OCI-LY7 (cell line): ENCODE data around the gene OMA1. TPM values are rescaled to one million over a fixed set of nuclear protein-coding genes. Genes with fewer than 3 reads are reported as not detected.

Experiments
- BruUV-seq: library from RNA; stranded (reverse); fragments of 400-500 nt; replicated peaks from 2 replicates; lab custom pipeline; 2021; lab: Mats Ljungman, UMichigan
- CTCF ChIA-PET: fragments of 300-600 bp; sonication (Branson Sonifier 250); formaldehyde crosslinking; loops from one replicate; lab custom pipeline; 2022; ENCODE audit warnings: antibody characterized with exemption; ENCODE audit not compliant: unreplicated experiment; lab: Charles Lee
- POLR2A ChIA-PET: fragments of 300-600 bp; sonication (Branson Sonifier 250); formaldehyde crosslinking; loops from one replicate; lab custom pipeline; 2022; ENCODE audit warnings: antibody characterized with exemption; lab: Charles Lee
- DNase-seq: peaks from one replicate; pipeline ENCODE4 v3.0.0-alpha.2; 2015; ENCODE audit warnings: low spot score
- H2AFZ ChIP-seq: fragments of 200-600 bp; sonication (generic), shearing (Covaris generic); 2 replicates; pipeline ENCODE4 v1.6.1; 2014; ENCODE audit warnings: mild to moderate bottlenecking, antibody characterized with exemption, low read length, moderate library complexity
- H3K27ac ChIP-seq: fragments of 200-600 bp; sonication (generic); 2 replicates; pipeline ENCODE4 v1.5.1; 2014; ENCODE audit warnings: mixed run types, low read depth, mild to moderate bottlenecking, moderate library complexity, low read length, inconsistent platforms; ENCODE audit not compliant: poor library complexity, severe bottlenecking
- H3K36me3 ChIP-seq: fragments of 200-600 bp; sonication (generic); 2 replicates; pipeline ENCODE4 v1.6.1; 2014; ENCODE audit warnings: mild to moderate bottlenecking, antibody characterized with exemption, low read length, moderate library complexity, mixed read lengths; ENCODE audit not compliant: insufficient read depth
- H3K4me1 ChIP-seq: fragments of 200-600 bp; sonication (generic); 2 replicates; pipeline ENCODE4 v1.5.1; 2014; ENCODE audit warnings: mild to moderate bottlenecking, low read length; ENCODE audit not compliant: insufficient read depth, poor library complexity, severe bottlenecking
- H3K4me2 ChIP-seq: fragments of 200-600 bp; sonication (generic); 2 replicates; pipeline ENCODE4 v1.6.1; 2014; ENCODE audit warnings: mild to moderate bottlenecking, low read length
- H3K4me3 ChIP-seq: fragments of 200-600 bp; sonication (generic); 2 replicates; pipeline ENCODE4 v1.5.1; 2014; ENCODE audit warnings: mild to moderate bottlenecking, low read depth, low read length; ENCODE audit not compliant: poor library complexity, severe bottlenecking
- H3K79me2 ChIP-seq: fragments of 200-600 bp; sonication (generic); 2 replicates; pipeline ENCODE4 v1.6.1; 2016; ENCODE audit warnings: low read depth, mild to moderate bottlenecking, low read length, moderate library complexity, mixed read lengths; ENCODE audit not compliant: insufficient read depth
- H3K9me2 ChIP-seq: fragments of 200-600 bp; sonication (generic); 2 replicates; pipeline ENCODE4 v1.6.1; 2016; ENCODE audit warnings: mild to moderate bottlenecking, low read length, mixed read lengths; ENCODE audit not compliant: insufficient read depth
- H3K9me3 ChIP-seq: fragments of 200-600 bp; sonication (generic); 2 replicates; pipeline ENCODE4 v1.6.1; 2014; ENCODE audit warnings: mild to moderate bottlenecking, mixed run types, low read length, mixed read lengths
- H4K20me1 ChIP-seq: fragments of 200-600 bp; sonication (generic); 2 replicates; pipeline ENCODE4 v1.6.1; 2014; ENCODE audit warnings: mild to moderate bottlenecking, antibody characterized with exemption, low read length, moderate library complexity, mixed read lengths; ENCODE audit not compliant: insufficient read depth
- EZH2phosphoT487 ChIP-seq: fragments of 200-600 bp; sonication (generic); IDR thresholded peaks from 2 replicates; pipeline ENCODE4 v1.6.1; 2018; ENCODE audit warnings: low read depth, borderline replicate concordance, mild to moderate bottlenecking, mixed run types, antibody characterized with exemption, low read length, moderate library complexity, mixed read lengths
- intact Hi-C: fragments of 100-400 bp; cut with micrococcal nuclease; formaldehyde crosslinking; loops from one replicate; pipeline ENCODE4 v1.10.0; 2022; ENCODE audit not compliant: unreplicated experiment
- total RNA-seq, 2 experiments: library from RNA; depleted of rRNA in 1 of 2; stranded (reverse); fragments of >200 nt in 1 of 2; shearing (Covaris generic) in 1 of 2; gene quantifications; 2 replicates each; pipeline ENCODE4 v1.2.3, GENCODE V29; 2014 to 2022
- TF ChIP-seq, protein P1 (sequence below): fragments of 200-600 bp; sonication (generic); conservative IDR thresholded peaks from 2 replicates; pipeline ENCODE4 v1.5.1; 2014; ENCODE audit warnings: mild to moderate bottlenecking, antibody characterized with exemption, low read length, moderate library complexity, mixed read lengths

The OMA1 gene
- total RNA-seq, 2 experiments from 2014 or later: 35.9 to 38.5 TPM

DNA sequence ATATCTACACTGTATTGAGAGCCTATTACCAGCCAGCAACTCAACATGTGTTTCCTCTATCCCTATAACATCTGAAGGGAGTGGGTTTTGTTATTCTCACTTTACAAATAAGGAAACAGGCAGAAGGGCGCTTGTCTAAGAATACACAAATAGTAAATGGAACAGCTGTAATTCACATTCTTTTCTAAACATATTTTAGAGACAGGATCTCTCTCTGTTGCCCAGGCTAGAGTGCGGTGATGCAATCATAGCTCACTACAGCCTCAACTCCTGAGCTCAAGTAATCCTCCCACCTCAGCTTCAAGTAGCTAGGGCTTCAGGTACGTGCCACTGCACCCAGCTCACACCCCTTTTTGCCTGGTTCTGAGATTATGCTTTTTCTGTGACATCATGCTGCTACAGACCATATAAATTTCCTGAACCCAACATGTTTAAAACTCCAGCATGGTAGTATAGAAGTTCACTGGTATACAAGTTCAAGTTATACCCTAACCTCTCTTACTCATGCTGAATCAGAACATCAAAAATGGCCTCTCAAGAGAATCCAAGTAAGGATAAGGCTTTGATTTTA lies 39.1 kb upstream of the OMA1 start:
- no peak overlapping the region for H2AFZ ChIP-seq
- no peaks in the 10 kb centered on the region for H3K9me2 ChIP-seq
- H3K4me1 ChIP-seq: no peaks in the 10 kb centered on the region
- no peaks in the 10 kb centered on the region for H3K79me2 ChIP-seq
- no peaks in the 10 kb centered on the region for H3K36me3 ChIP-seq
- no peaks in the 10 kb centered on the region for H4K20me1 ChIP-seq
- no peak for DNase-seq
- TF ChIP-seq, protein P1, sequence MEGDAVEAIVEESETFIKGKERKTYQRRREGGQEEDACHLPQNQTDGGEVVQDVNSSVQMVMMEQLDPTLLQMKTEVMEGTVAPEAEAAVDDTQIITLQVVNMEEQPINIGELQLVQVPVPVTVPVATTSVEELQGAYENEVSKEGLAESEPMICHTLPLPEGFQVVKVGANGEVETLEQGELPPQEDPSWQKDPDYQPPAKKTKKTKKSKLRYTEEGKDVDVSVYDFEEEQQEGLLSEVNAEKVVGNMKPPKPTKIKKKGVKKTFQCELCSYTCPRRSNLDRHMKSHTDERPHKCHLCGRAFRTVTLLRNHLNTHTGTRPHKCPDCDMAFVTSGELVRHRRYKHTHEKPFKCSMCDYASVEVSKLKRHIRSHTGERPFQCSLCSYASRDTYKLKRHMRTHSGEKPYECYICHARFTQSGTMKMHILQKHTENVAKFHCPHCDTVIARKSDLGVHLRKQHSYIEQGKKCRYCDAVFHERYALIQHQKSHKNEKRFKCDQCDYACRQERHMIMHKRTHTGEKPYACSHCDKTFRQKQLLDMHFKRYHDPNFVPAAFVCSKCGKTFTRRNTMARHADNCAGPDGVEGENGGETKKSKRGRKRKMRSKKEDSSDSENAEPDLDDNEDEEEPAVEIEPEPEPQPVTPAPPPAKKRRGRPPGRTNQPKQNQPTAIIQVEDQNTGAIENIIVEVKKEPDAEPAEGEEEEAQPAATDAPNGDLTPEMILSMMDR: no peak
- TF ChIP-seq EZH2phosphoT487: no peak
- intact Hi-C loops: no loop called here
- H3K4me2 ChIP-seq: no peak overlapping the region
- no peak overlapping the region for H3K4me3 ChIP-seq
- H3K9me3 ChIP-seq: no peaks in the 10 kb centered on the region
- ChIA-PET POLR2A (no interaction called here), CTCF (no interaction called here)
- no TSS peak for BruUV-seq
- H3K27ac ChIP-seq: no peak overlapping the region

DNA sequence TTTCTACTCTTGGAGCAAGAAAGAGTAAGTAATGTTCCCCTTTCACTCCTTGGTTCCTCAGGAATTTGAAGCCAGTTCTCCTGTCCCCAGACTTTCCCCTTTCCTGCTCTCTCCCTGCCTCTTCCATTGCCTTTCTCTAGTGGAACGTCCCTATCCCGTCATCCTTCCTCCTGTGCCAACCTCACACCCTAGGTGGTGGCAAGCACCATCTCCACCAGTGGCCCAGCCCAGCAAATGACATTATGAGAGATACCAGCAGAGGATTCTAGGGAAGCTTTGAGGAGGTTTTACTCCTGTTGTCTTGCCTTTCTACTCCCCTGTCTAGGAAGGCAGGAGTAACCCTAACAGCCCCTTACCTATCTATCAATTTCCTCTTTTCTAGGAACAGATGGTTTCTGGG lies 38.6 kb upstream of the OMA1 start:
- no peak for DNase-seq
- ChIA-PET POLR2A (no interaction called here), CTCF (no interaction called here)
- Histone ChIP-seq H3K79me2 (no peaks in the 10 kb centered on the region), H3K9me3 (no peaks in the 10 kb centered on the region), H3K4me2 (no peak overlapping the region), H4K20me1 (no peaks in the 10 kb centered on the region), H3K9me2 (no peaks in the 10 kb centered on the region), H3K36me3 (no peaks in the 10 kb centered on the region), H2AFZ (no peak overlapping the region), H3K27ac (no peak overlapping the region), H3K4me3 (no peak overlapping the region), H3K4me1 (no peaks in the 10 kb centered on the region)
- TF ChIP-seq, protein P1: no peak
- TF ChIP-seq EZH2phosphoT487: no peak
- intact Hi-C loops: no loop called here
- no TSS peak for BruUV-seq

DNA sequence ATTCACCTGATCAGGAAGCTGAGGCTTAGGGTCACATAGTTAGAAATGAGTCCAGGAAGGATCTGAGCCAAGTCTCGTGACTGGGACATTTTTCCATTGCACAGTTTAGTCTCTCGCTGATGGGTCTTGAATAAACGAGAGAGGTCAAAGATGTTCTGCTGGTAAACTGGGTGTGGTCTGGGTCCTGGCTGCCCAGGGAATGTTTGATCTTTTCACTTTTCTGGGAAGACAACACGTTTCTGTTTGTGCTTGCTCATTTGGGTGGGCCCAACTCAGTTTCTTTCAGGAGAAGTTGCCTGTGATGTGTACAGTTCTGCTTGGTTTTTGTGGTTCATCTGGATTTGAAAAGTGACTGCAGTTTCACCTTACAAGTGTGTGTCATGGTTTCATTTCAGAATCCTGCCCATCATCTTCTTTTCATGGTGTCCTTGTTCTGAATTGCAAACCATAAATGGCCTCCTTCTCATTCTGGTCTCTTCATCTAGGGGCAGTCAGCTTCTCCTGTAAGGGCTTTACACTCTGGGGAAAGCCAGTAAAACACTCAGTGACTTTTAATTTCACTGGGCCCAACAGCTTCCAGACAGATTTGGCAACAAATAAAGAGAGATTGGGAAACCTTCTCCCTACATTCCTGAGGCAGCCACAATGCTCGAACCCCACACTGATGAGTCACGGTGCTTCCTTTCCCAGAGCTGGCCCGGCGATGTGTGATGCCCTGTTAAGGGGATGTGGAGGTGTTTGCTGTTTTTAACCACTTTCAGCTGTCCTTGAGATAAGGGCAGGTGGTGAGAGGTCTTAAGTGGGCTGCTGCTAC lies 37.8 kb upstream of the OMA1 start:
- TF ChIP-seq, protein P1: no peak
- TF ChIP-seq EZH2phosphoT487: no peak
- POLR2A ChIA-PET: interaction anchor here (0.6 kb wide), 1 partner anchor 12 kb away, joined by 3 read pairs; no protein-coding TSS in a partner anchor
- no peak overlapping the region for H3K4me2 ChIP-seq
- no peak overlapping the region for H3K27ac ChIP-seq
- H3K4me3 ChIP-seq: no peak overlapping the region
- H2AFZ ChIP-seq: no peak overlapping the region
- H4K20me1 ChIP-seq: no peaks in the 10 kb centered on the region
- H3K9me2 ChIP-seq: no peaks in the 10 kb centered on the region
- CTCF ChIA-PET: no interaction called here
- H3K36me3 ChIP-seq: no peaks in the 10 kb centered on the region
- BruUV-seq: no TSS peak
- H3K4me1 ChIP-seq: no peaks in the 10 kb centered on the region
- intact Hi-C loops: no loop called here
- no peak for DNase-seq
- H3K79me2 ChIP-seq: no peaks in the 10 kb centered on the region
- no peaks in the 10 kb centered on the region for H3K9me3 ChIP-seq
